Keratinocyte (primary cell): ENCODE results near the gene CERT1. TPM values are rescaled to one million over a fixed set of nuclear protein-coding genes. Genes with fewer than 3 reads are reported as not detected.

ENCODE experiments used
- DNase-seq: peaks from one replicate; pipeline ENCODE4 v3.0.0-alpha.2; 2011; ENCODE audit warnings: low read depth, missing footprints, low spot score
- FAIRE-seq: peaks from 2 replicates; lab custom pipeline; 2011; peaks lifted over from hg19 to GRCh38; lab: Jason Lieb, UNC
- H2AFZ ChIP-seq: 2 replicates; pipeline ENCODE4 v1.6.0; 2012; ENCODE audit warnings: low read length, control low read depth, inconsistent platforms; ENCODE audit not compliant: control insufficient read depth
- H3K27ac ChIP-seq: 2 replicates; pipeline ENCODE4 v1.5.1; 2011; ENCODE audit warnings: low read length; ENCODE audit not compliant: control insufficient read depth, insufficient read depth
- H3K27me3 ChIP-seq: 3 replicates; pipeline ENCODE4 v1.6.0; 2011; ENCODE audit warnings: low read length; ENCODE audit not compliant: control insufficient read depth, insufficient read depth; ENCODE audit errors: extremely low read depth
- H3K36me3 ChIP-seq, 2 experiments: 2 replicates in 1 of 2; 3 replicates in 1 of 2; pipeline ENCODE4 v1.5.1; 2011; ENCODE audit warnings: low read length in 2 of 2, mild to moderate bottlenecking in 1 of 2; ENCODE audit not compliant: control insufficient read depth in 2 of 2, insufficient read depth in 2 of 2; ENCODE audit errors: extremely low read depth in 1 of 2
- H3K4me1 ChIP-seq: 3 replicates; pipeline ENCODE4 v1.5.1; 2011; ENCODE audit warnings: low read length; ENCODE audit not compliant: control insufficient read depth, insufficient read depth; ENCODE audit errors: extremely low read depth
- H3K4me2 ChIP-seq: 3 replicates; pipeline ENCODE4 v1.6.0; 2011; ENCODE audit warnings: low read depth, low read length; ENCODE audit not compliant: control insufficient read depth, insufficient read depth; ENCODE audit errors: extremely low read depth
- H3K4me3 ChIP-seq, 3 experiments: fragments of 200-600 bp in 1 of 3; sonication (generic) in 1 of 3; 2 replicates in 2 of 3; 3 replicates in 1 of 3; pipeline ENCODE4 v1.5.1; 2011 to 2016; ENCODE audit warnings: low read length in 3 of 3, mild to moderate bottlenecking in 3 of 3, control low read depth in 2 of 3, inconsistent platforms in 1 of 3, low read depth in 1 of 3, mixed read lengths in 1 of 3, mixed run types in 1 of 3, moderate library complexity in 1 of 3; ENCODE audit not compliant: control insufficient read depth in 2 of 3, insufficient read depth in 2 of 3; ENCODE audit errors: extremely low read depth in 1 of 3
- H3K79me2 ChIP-seq: 2 replicates; pipeline ENCODE4 v1.6.0; 2012; ENCODE audit warnings: low read length; ENCODE audit not compliant: control insufficient read depth, insufficient read depth
- H3K9ac ChIP-seq: 3 replicates; pipeline ENCODE4 v1.6.0; 2011; ENCODE audit warnings: low read length; ENCODE audit not compliant: control insufficient read depth, insufficient read depth; ENCODE audit errors: extremely low read depth
- H3K9me1 ChIP-seq: 3 replicates; pipeline ENCODE4 v1.6.0; 2011; ENCODE audit warnings: low read length; ENCODE audit not compliant: control insufficient read depth, insufficient read depth; ENCODE audit errors: extremely low read depth
- H3K9me3 ChIP-seq: 2 replicates; pipeline ENCODE4 v1.5.1; 2012; ENCODE audit warnings: low read depth, low read length; ENCODE audit not compliant: control insufficient read depth
- H4K20me1 ChIP-seq: 3 replicates; pipeline ENCODE4 v1.6.0; 2011; ENCODE audit warnings: low read length; ENCODE audit not compliant: control insufficient read depth, insufficient read depth; ENCODE audit errors: extremely low read depth
- CTCF ChIP-seq, 3 experiments: IDR thresholded peaks in 1 of 3; conservative IDR thresholded peaks in 1 of 3; optimal IDR thresholded peaks in 1 of 3; 2 replicates in 2 of 3; 3 replicates in 1 of 3; pipeline versions ENCODE3 to v1.5.1; 2011; ENCODE audit warnings: low read length in 3 of 3, mild to moderate bottlenecking in 3 of 3, moderate library complexity in 2 of 3, control low read depth in 1 of 3, inconsistent platforms in 1 of 3; ENCODE audit not compliant: insufficient read depth in 2 of 3; ENCODE audit errors: extremely low read depth in 1 of 3
- EZH2 ChIP-seq: IDR thresholded peaks from one replicate; pipeline ENCODE4 v1.6.1; 2012; ENCODE audit warnings: inconsistent platforms, mild to moderate bottlenecking, low read length, moderate library complexity
- dilution Hi-C: fragments of 300-500 bp; cut with MboI; formaldehyde crosslinking; loops from one replicate; pipeline ENCODE4 v1.7.0; 2020; ENCODE audit warnings: low sequenced_read_pairs; ENCODE audit not compliant: extremely low pct_ligation_motif_present
- polyA plus RNA-seq, 5 experiments: library from polyadenylated mRNA; depleted of rRNA in 3 of 5; stranded (reverse) in 3 of 5; stranded (forward) in 1 of 5; unstranded in 1 of 5; fragments of >200 nt; gene quantifications; 1 replicate in 1 of 5; 2 replicates in 3 of 5; 3 replicates in 1 of 5; pipeline versions ENCODE4 v1.2.1 to v1.2.3, GENCODE V29; 2011 to 2012; ENCODE audit warnings: missing spikeins in 2 of 5, low read depth in 1 of 5, low replicate concordance in 1 of 5

CERT1 gene
- polyA plus RNA-seq, 1 donor (not counting 4 experiments of a cell fraction or from before 2014, with no cell fraction given), result 20.8 TPM

DNA sequence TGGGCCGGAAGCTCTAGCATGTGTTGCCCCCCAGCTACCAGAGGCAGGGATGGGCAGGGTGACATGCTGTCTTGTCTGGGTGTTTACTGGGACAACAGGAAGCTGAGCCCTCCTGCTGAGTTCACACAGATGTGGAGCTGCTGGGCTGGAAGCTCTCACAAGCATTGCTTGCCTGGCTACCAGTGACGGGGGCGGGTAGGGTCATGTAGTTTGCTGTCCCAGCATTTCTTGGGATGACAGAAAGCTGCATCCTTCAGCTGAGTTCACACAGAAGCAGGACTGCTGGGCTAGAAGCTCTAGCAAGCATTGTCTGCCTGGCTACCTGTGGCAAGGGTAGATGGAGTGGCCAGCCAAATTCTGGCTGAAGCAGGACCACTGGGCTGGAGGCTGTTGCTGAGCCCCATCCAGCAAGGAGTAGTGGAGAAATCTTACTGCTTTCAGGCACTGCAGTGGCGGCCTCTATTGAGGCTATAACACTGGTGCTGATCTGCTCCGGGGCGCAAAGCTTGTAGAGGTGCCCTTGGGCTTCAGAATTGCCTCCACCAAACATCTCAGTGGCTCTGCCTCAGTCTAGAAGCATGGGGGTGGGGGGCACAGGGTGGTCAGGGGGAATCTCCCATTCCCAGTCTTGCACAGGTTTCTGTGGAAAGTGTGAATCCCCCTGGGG lies 25.4 kb upstream of the CERT1 start:
- H2AFZ ChIP-seq, result no peak overlapping the region

GRCh38 chr5:75536147-75536546 lies 24.7 kb upstream of the CERT1 start:
- H3K9me3 ChIP-seq, result peaks cover 2% of the 10 kb centered on the region
- no peak for FAIRE-seq
- H3K9ac ChIP-seq, result no peak overlapping the region
- no peak for DNase-seq
- no peak overlapping the region for H3K27ac ChIP-seq
- peaks cover 21% of the 10 kb centered on the region for H3K4me1 ChIP-seq
- H3K4me3 ChIP-seq, result no peak overlapping the region
- dilution Hi-C loops, result no loop called here
- TF ChIP-seq EZH2 (no peak), CTCF (optimal IDR thresholded peaks at IDR 0.05 in 1 of 3, IDR thresholded peaks at IDR 0.05 in 1 of 3, conservative IDR thresholded peaks at IDR 0.05 in 1 of 3; ENCODE audit: extremely low read depth in 1 of 3, insufficient read depth in 2 of 3, low read length in 3 of 3) (no peak)
- no peaks in the 10 kb centered on the region for H3K27me3 ChIP-seq
- no peak overlapping the region for H2AFZ ChIP-seq
- H3K4me2 ChIP-seq, result no peak overlapping the region
- no peaks in the 10 kb centered on the region for H3K36me3 ChIP-seq
- no peaks in the 10 kb centered on the region for H4K20me1 ChIP-seq
- H3K79me2 ChIP-seq, result peaks cover 54% of the 10 kb centered on the region
- H3K9me1 ChIP-seq, result no peaks in the 10 kb centered on the region

More for the DNA sequence above, 25.4 kb upstream of the CERT1 start:
- Histone ChIP-seq H4K20me1 (no peaks in the 10 kb centered on the region), H3K4me2 (no peak overlapping the region), H3K9me1 (no peaks in the 10 kb centered on the region), H3K79me2 (peaks cover 49% of the 10 kb centered on the region), H3K4me1 (peaks cover 21% of the 10 kb centered on the region), H3K27me3 (no peaks in the 10 kb centered on the region), H3K9me3 (peaks cover 2% of the 10 kb centered on the region), H3K36me3 (no peaks in the 10 kb centered on the region), H3K9ac (no peak overlapping the region), H3K4me3 (no peak overlapping the region), H3K27ac (no peak overlapping the region)
- dilution Hi-C loops, result no loop called here
- FAIRE-seq (no peak), DNase-seq (no peak)
- TF ChIP-seq EZH2, result no peak
- TF ChIP-seq CTCF (optimal IDR thresholded peaks at IDR 0.05 in 1 of 3, IDR thresholded peaks at IDR 0.05 in 1 of 3, conservative IDR thresholded peaks at IDR 0.05 in 1 of 3; ENCODE audit: extremely low read depth in 1 of 3, insufficient read depth in 2 of 3, low read length in 3 of 3), result no peak
